Uterus (tissue), 2 donors: ENCODE results near the gene XXYLT1.

Experiments used
- POLR2A ChIP-seq, 2 donors: fragments of 450-650 bp; IDR thresholded peaks; one replicate each; pipeline ENCODE4 v1.6.1; 2016; ENCODE audit warnings: antibody characterized with exemption in 2 of 2, mild to moderate bottlenecking in 1 of 2, moderate library complexity in 1 of 2
- TF ChIP-seq, protein P1 (sequence below), 4 experiments: fragments of 200-600 bp in 2 of 4; fragments of 450-650 bp in 2 of 4; sonication (generic) in 2 of 4; IDR thresholded peaks; one replicate each; pipeline ENCODE4 v1.5.1; 2016 to 2019; ENCODE audit warnings: antibody characterized with exemption in 4 of 4, mild to moderate bottlenecking in 2 of 4, moderate library complexity in 1 of 4

DNA sequence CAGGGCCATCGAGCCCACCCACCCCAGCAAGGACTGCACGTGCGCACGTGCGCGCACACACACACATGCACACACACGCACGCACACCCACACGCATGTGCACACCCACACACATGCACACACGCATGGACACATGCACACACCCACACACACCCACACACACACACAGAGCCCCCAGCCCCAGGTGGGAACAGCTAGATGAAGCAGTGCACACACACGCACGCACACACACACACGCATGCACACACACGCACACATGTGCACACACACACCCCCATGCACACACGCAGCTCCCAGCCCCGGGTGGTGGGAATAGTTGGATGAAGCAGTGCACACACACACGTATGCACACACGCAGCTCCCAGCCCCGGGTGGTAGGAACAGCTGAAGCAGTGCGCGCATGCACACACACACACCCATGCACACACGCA is 158.6 kb downstream of the XXYLT1 start:
- TF ChIP-seq, protein P1, sequence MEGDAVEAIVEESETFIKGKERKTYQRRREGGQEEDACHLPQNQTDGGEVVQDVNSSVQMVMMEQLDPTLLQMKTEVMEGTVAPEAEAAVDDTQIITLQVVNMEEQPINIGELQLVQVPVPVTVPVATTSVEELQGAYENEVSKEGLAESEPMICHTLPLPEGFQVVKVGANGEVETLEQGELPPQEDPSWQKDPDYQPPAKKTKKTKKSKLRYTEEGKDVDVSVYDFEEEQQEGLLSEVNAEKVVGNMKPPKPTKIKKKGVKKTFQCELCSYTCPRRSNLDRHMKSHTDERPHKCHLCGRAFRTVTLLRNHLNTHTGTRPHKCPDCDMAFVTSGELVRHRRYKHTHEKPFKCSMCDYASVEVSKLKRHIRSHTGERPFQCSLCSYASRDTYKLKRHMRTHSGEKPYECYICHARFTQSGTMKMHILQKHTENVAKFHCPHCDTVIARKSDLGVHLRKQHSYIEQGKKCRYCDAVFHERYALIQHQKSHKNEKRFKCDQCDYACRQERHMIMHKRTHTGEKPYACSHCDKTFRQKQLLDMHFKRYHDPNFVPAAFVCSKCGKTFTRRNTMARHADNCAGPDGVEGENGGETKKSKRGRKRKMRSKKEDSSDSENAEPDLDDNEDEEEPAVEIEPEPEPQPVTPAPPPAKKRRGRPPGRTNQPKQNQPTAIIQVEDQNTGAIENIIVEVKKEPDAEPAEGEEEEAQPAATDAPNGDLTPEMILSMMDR (IDR thresholded peaks at IDR 0.05) = no peak
- TF ChIP-seq POLR2A (IDR thresholded peaks at IDR 0.05) = no peak
